Liver (tissue), 9 donors: ENCODE measurements around the gene MGRN1. TPM values are rescaled to one million over a fixed set of nuclear protein-coding genes. Genes with fewer than 3 reads are reported as not detected.

Experiments used
- DNase-seq: peaks from one replicate; pipeline ENCODE4 v3.0.0-alpha.2; 2017; ENCODE audit warnings: low spot score
- H3K27ac ChIP-seq, 2 donors: one replicate each; pipeline ENCODE4 v1.7.0; 2013; ENCODE audit warnings: inconsistent platforms in 2 of 2, low read length in 2 of 2, control low read depth in 1 of 2, low read depth in 1 of 2, mild to moderate bottlenecking in 1 of 2
- H3K27me3 ChIP-seq, 4 donors: one replicate each; pipeline versions ENCODE4 v1.6.1 to v1.7.0; 2013; ENCODE audit warnings: low read length in 3 of 4, inconsistent platforms in 1 of 4, mild to moderate bottlenecking in 1 of 4, moderate library complexity in 1 of 4; ENCODE audit not compliant: control insufficient read depth in 4 of 4, insufficient read depth in 4 of 4
- H3K36me3 ChIP-seq, 4 donors: one replicate each; pipeline versions ENCODE4 v1.6.1 to v1.7.0; 2013; ENCODE audit warnings: low read length in 3 of 4, mild to moderate bottlenecking in 3 of 4, low read depth in 1 of 4, moderate library complexity in 1 of 4; ENCODE audit not compliant: control insufficient read depth in 4 of 4, insufficient read depth in 3 of 4
- H3K4me1 ChIP-seq, 4 donors: one replicate each; pipeline versions ENCODE4 v1.6.1 to v1.7.0; 2013; ENCODE audit warnings: low read length in 3 of 4, mild to moderate bottlenecking in 3 of 4, moderate library complexity in 1 of 4; ENCODE audit not compliant: control insufficient read depth in 4 of 4, insufficient read depth in 4 of 4
- H3K4me3 ChIP-seq, 3 donors: one replicate each; pipeline versions ENCODE4 v1.6.1 to v1.7.0; 2013; ENCODE audit warnings: low read length in 3 of 3, control low read depth in 1 of 3, low read depth in 1 of 3, mild to moderate bottlenecking in 1 of 3
- H3K9ac ChIP-seq, 2 donors: one replicate each; pipeline ENCODE4 v1.7.0; 2013; ENCODE audit warnings: low read length in 2 of 2, mild to moderate bottlenecking in 2 of 2, moderate library complexity in 2 of 2, control low read depth in 1 of 2, low read depth in 1 of 2
- H3K9me3 ChIP-seq, 4 donors: one replicate each; pipeline versions ENCODE4 v1.6.1 to v1.7.0; 2013; ENCODE audit warnings: low read length in 3 of 4; ENCODE audit not compliant: control insufficient read depth in 4 of 4
- EGR1 ChIP-seq, 2 donors: IDR thresholded peaks; 2 replicates each; pipeline ENCODE4 v1.6.1; 2016 to 2018; ENCODE audit warnings: antibody characterized with exemption in 2 of 2, low read depth in 2 of 2
- FOXA1 ChIP-seq: IDR thresholded peaks from 2 replicates; pipeline ENCODE4 v1.6.1; 2016; ENCODE audit warnings: antibody characterized with exemption
- FOXA2 ChIP-seq: IDR thresholded peaks from 2 replicates; pipeline ENCODE4 v1.6.1; 2016; ENCODE audit warnings: antibody characterized with exemption
- GABPA ChIP-seq, 2 donors: IDR thresholded peaks in 1 of 2; conservative IDR thresholded peaks in 1 of 2; 2 replicates each; pipeline ENCODE4 v1.6.1; 2016; ENCODE audit warnings: antibody characterized with exemption in 2 of 2, mild to moderate bottlenecking in 1 of 2, moderate library complexity in 1 of 2
- HNF4A ChIP-seq, 2 donors: conservative IDR thresholded peaks; 2 replicates each; pipeline ENCODE4 v1.6.1; 2016; ENCODE audit warnings: antibody characterized with exemption in 2 of 2, mild to moderate bottlenecking in 2 of 2
- HNF4G ChIP-seq: IDR thresholded peaks from 2 replicates; pipeline ENCODE4 v1.6.1; 2016; ENCODE audit warnings: antibody characterized with exemption
- JUND ChIP-seq, 2 donors: IDR thresholded peaks; 2 replicates each; pipeline ENCODE4 v1.6.1; 2016; ENCODE audit warnings: antibody characterized with exemption in 2 of 2
- NR2F2 ChIP-seq: IDR thresholded peaks from 2 replicates; pipeline ENCODE4 v1.6.1; 2016; ENCODE audit warnings: antibody characterized with exemption
- RAD21 ChIP-seq, 2 donors: IDR thresholded peaks; 2 replicates each; pipeline ENCODE4 v1.6.1; 2016; ENCODE audit warnings: antibody characterized with exemption in 2 of 2, mild to moderate bottlenecking in 2 of 2
- REST ChIP-seq: IDR thresholded peaks from 2 replicates; pipeline ENCODE4 v1.6.1; 2016; ENCODE audit warnings: antibody characterized with exemption, mild to moderate bottlenecking
- RXRA ChIP-seq, 2 donors: IDR thresholded peaks; 2 replicates each; pipeline ENCODE4 v1.6.1; 2017 to 2018; ENCODE audit warnings: antibody characterized with exemption in 2 of 2, mild to moderate bottlenecking in 1 of 2
- SP1 ChIP-seq: IDR thresholded peaks from 2 replicates; pipeline ENCODE4 v1.6.1; 2018; ENCODE audit warnings: antibody characterized with exemption, mild to moderate bottlenecking
- TAF1 ChIP-seq: conservative IDR thresholded peaks from 2 replicates; pipeline ENCODE4 v1.6.1; 2016; ENCODE audit warnings: antibody characterized with exemption, mild to moderate bottlenecking
- YY1 ChIP-seq: IDR thresholded peaks from 2 replicates; pipeline ENCODE4 v1.6.1; 2016; ENCODE audit warnings: antibody characterized with exemption, mild to moderate bottlenecking
- WGBS: extraction: QIAGEN DNeasy Blood & Tissue Kit; methylation state at CpG from one replicate; pipeline ENCODE4 v1.1.7; 2013; 5-methylcytosine and 5-hydroxymethylcytosine counted together
- polyA plus RNA-seq, 2 donors: library from polyadenylated mRNA; stranded (reverse) in 1 of 2; unstranded in 1 of 2; fragments of 200-250 nt in 1 of 2; fragments of >200 nt in 1 of 2; fragmentation: Nextera tagmentation in 1 of 2; extraction: Ambion mirVana in 1 of 2; gene quantifications; one replicate each; pipeline versions ENCODE4 v1.2.1 to v1.2.3, GENCODE V29; 2013 to 2015
- total RNA-seq, 2 donors: library from RNA; depleted of rRNA; stranded (reverse); fragments of >200 nt; gene quantifications; one replicate each; pipeline ENCODE4 v1.2.3, GENCODE V29; 2014
- TF ChIP-seq, protein P1 (sequence below): IDR thresholded peaks from 2 replicates; pipeline ENCODE4 v1.6.1; 2016; ENCODE audit warnings: antibody characterized with exemption
- TF ChIP-seq, protein P2 (sequence below): IDR thresholded peaks from 2 replicates; pipeline ENCODE4 v1.6.1; 2016; ENCODE audit warnings: antibody characterized with exemption
- TF ChIP-seq, protein P3 (sequence below): IDR thresholded peaks from 2 replicates; pipeline ENCODE4 v1.6.1; 2016; ENCODE audit warnings: antibody characterized with exemption
- TF ChIP-seq, protein P4 (sequence below): fragments of 150-350 bp; IDR thresholded peaks from 2 replicates; pipeline ENCODE4 v1.5.1; 2017; ENCODE audit warnings: improper control_type of control experiment, low read depth, low read length; ENCODE audit not compliant: missing input control
- donor health status: healthy.
- donor health status: healthy.
- donor health status: healthy.
- donor health status: healthy.
- donor health status: healthy.

MGRN1 gene
- total and polyA plus RNA-seq, 4 donors, result 15.9 to 35.7 (median 25.9) TPM

DNA sequence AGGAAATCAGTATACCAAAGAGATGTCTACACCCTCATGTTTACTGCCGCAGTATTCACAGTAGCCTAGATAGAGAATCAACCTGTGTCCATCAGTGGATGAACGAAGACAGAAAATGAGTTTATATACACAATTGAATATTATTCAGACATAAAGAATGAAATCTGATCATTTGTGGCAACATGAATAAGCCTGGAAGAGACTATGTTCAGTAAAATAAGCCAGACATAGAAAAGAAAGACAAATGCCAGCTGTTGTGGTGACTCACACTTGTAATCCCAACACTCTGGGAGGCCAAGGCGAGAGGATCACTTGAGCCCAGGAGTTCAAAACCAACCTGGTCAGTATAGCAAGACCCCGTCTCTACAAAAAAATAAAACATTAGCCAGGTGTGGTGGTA, 84.9 kb downstream of the MGRN1 start:
- Histone ChIP-seq H3K27ac (no peak overlapping the region), H3K27me3 (no peaks in the 10 kb centered on the region), H3K9me3 (no peaks in the 10 kb centered on the region), H3K9ac (no peak overlapping the region), H3K4me1 (no peaks in the 10 kb centered on the region), H3K36me3 (peaks cover 4 to 43% (median 26%) of the 10 kb centered on the region in 4 donors), H3K4me3 (no peak overlapping the region)
- no peak for TF ChIP-seq EGR1 (IDR thresholded peaks at IDR 0.05; ENCODE audit: low read depth in 2 of 2)
- TF ChIP-seq HNF4G, result no peak
- no peak for TF ChIP-seq FOXA1
- TF ChIP-seq YY1, result no peak
- TF ChIP-seq, protein P1, sequence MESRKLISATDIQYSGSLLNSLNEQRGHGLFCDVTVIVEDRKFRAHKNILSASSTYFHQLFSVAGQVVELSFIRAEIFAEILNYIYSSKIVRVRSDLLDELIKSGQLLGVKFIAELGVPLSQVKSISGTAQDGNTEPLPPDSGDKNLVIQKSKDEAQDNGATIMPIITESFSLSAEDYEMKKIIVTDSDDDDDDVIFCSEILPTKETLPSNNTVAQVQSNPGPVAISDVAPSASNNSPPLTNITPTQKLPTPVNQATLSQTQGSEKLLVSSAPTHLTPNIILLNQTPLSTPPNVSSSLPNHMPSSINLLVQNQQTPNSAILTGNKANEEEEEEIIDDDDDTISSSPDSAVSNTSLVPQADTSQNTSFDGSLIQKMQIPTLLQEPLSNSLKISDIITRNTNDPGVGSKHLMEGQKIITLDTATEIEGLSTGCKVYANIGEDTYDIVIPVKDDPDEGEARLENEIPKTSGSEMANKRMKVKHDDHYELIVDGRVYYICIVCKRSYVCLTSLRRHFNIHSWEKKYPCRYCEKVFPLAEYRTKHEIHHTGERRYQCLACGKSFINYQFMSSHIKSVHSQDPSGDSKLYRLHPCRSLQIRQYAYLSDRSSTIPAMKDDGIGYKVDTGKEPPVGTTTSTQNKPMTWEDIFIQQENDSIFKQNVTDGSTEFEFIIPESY, result no peak
- TF ChIP-seq NR2F2, result no peak
- no peak for TF ChIP-seq GABPA (IDR thresholded peaks at IDR 0.05 in 1 of 2, conservative IDR thresholded peaks at IDR 0.05 in 1 of 2)
- TF ChIP-seq HNF4A (conservative IDR thresholded peaks at IDR 0.05), result no peak
- TF ChIP-seq, protein P2, sequence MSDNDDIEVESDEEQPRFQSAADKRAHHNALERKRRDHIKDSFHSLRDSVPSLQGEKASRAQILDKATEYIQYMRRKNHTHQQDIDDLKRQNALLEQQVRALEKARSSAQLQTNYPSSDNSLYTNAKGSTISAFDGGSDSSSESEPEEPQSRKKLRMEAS, result no peak
- TF ChIP-seq, protein P3, sequence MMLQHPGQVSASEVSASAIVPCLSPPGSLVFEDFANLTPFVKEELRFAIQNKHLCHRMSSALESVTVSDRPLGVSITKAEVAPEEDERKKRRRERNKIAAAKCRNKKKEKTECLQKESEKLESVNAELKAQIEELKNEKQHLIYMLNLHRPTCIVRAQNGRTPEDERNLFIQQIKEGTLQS, result no peak
- TF ChIP-seq SP1, result no peak
- TF ChIP-seq RXRA (IDR thresholded peaks at IDR 0.05), result no peak
- TF ChIP-seq FOXA2, result no peak
- TF ChIP-seq JUND (IDR thresholded peaks at IDR 0.05), result no peak
- TF ChIP-seq, protein P4, sequence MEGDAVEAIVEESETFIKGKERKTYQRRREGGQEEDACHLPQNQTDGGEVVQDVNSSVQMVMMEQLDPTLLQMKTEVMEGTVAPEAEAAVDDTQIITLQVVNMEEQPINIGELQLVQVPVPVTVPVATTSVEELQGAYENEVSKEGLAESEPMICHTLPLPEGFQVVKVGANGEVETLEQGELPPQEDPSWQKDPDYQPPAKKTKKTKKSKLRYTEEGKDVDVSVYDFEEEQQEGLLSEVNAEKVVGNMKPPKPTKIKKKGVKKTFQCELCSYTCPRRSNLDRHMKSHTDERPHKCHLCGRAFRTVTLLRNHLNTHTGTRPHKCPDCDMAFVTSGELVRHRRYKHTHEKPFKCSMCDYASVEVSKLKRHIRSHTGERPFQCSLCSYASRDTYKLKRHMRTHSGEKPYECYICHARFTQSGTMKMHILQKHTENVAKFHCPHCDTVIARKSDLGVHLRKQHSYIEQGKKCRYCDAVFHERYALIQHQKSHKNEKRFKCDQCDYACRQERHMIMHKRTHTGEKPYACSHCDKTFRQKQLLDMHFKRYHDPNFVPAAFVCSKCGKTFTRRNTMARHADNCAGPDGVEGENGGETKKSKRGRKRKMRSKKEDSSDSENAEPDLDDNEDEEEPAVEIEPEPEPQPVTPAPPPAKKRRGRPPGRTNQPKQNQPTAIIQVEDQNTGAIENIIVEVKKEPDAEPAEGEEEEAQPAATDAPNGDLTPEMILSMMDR, result no peak
- no peak for TF ChIP-seq REST
- no peak for TF ChIP-seq RAD21 (IDR thresholded peaks at IDR 0.05)
- no peak for TF ChIP-seq TAF1
- 97% methylated on average over 4 of the region's 4 CpGs for WGBS
- DNase-seq, result no peak
